Measurements from ENCODE around the gene KRTAP5-8. TPM values are rescaled to one million over a fixed set of nuclear protein-coding genes. Genes with fewer than 3 reads are reported as not detected.
A peak's percentile ranks its signal among the peaks of the same experiment; 100 is the strongest.
"Not testable (repeated sequence)": the region's sequence is repeated elsewhere in the genome, so short reads cannot be mapped to it uniquely, and the experiment has no call there.

KRTAP5-8 gene
- total RNA-seq, 1 donor from 2014 or later, result not detected

GRCh38 chr11:71562120-71562519, 24.3 kb downstream of the KRTAP5-8 start:
- no peak for TF ChIP-seq CTCF (conservative IDR thresholded peaks at IDR 0.05)
- peaks cover 2% of the 10 kb centered on the region for H3K36me3 Mint-ChIP-seq (ENCODE audit: low read depth)
- H3K27me3 Mint-ChIP-seq (ENCODE audit: low read depth), result peaks cover 12% of the 10 kb centered on the region
- peaks cover 9% of the 10 kb centered on the region for H3K4me1 Mint-ChIP-seq
- no peak for DNase-seq (ENCODE audit: low read depth, low spot score)
- no peak overlapping the region for H3K27ac Mint-ChIP-seq (ENCODE audit: unreplicated experiment)
- no peak overlapping the region for H3K4me3 Mint-ChIP-seq
- peaks cover 4% of the 10 kb centered on the region for H3K9me3 Mint-ChIP-seq

- Mint-ChIP-seq H3K4me3 (no peak overlapping the region), H3K27me3 (ENCODE audit: low read depth) (peaks cover 12% of the 10 kb centered on the region), H3K9me3 (peaks cover 2% of the 10 kb centered on the region), H3K4me1 (peaks cover 15% of the 10 kb centered on the region), H3K27ac (ENCODE audit: unreplicated experiment) (no peak overlapping the region), H3K36me3 (ENCODE audit: low read depth) (peaks cover 2% of the 10 kb centered on the region)
- TF ChIP-seq CTCF (conservative IDR thresholded peaks at IDR 0.05), result peak; percentile 57
- peak; percentile 25 for DNase-seq (ENCODE audit: low read depth, low spot score)
Measured at GRCh38 chr11:71563406-71563805, 25.6 kb downstream of the KRTAP5-8 start.

- DNase-seq (ENCODE audit: low read depth, low spot score), result no peak
- TF ChIP-seq CTCF (conservative IDR thresholded peaks at IDR 0.05), result no peak
- Mint-ChIP-seq H3K27me3 (ENCODE audit: low read depth) (peaks cover 12% of the 10 kb centered on the region), H3K27ac (ENCODE audit: unreplicated experiment) (no peak overlapping the region), H3K36me3 (ENCODE audit: low read depth) (peaks cover 2% of the 10 kb centered on the region), H3K9me3 (peaks cover 2% of the 10 kb centered on the region), H3K4me3 (no peak overlapping the region), H3K4me1 (peaks cover 15% of the 10 kb centered on the region)
Measured at GRCh38 chr11:71564430-71564829, 26.6 kb downstream of the KRTAP5-8 start.

GRCh38 chr11:71565263-71565662, 27.4 kb downstream of the KRTAP5-8 start, which contains the start of gene KRTAP5-10:
KRTAP5-10 (plus strand) TSS chr11:71565563; CDS start chr11:71565588, 25 bp downstream.
- Mint-ChIP-seq H3K4me3 (no peak within 1 kb of the TSS), H3K27ac (ENCODE audit: unreplicated experiment) (no peak within 1 kb of the TSS), H3K4me1 (peaks cover 15% of the 10 kb centered on the region), H3K9me3 (peaks cover 2% of the 10 kb centered on the region), H3K27me3 (ENCODE audit: low read depth) (peaks cover 12% of the 10 kb centered on the region), H3K36me3 (ENCODE audit: low read depth) (peaks cover 2% of the 10 kb centered on the region)
- no peak for DNase-seq (ENCODE audit: low read depth, low spot score)
- TF ChIP-seq CTCF (conservative IDR thresholded peaks at IDR 0.05), result no peak

- Mint-ChIP-seq H3K4me3 (no peak overlapping the region), H3K27me3 (ENCODE audit: low read depth) (peaks cover 12% of the 10 kb centered on the region), H3K9me3 (no peaks in the 10 kb centered on the region), H3K36me3 (ENCODE audit: low read depth) (no peaks in the 10 kb centered on the region), H3K4me1 (peaks cover 15% of the 10 kb centered on the region), H3K27ac (ENCODE audit: unreplicated experiment) (no peak overlapping the region)
- no peak for DNase-seq (ENCODE audit: low read depth, low spot score)
- TF ChIP-seq CTCF (conservative IDR thresholded peaks at IDR 0.05), result no peak
Measured at GRCh38 chr11:71566081-71566620, 28.3 kb downstream of the KRTAP5-8 start.

- Mint-ChIP-seq H3K4me1 (peaks cover 15% of the 10 kb centered on the region), H3K27me3 (ENCODE audit: low read depth) (peaks cover 12% of the 10 kb centered on the region), H3K27ac (ENCODE audit: unreplicated experiment) (peak overlapping the region; percentile 23)
- H3K36me3 Mint-ChIP-seq (ENCODE audit: low read depth); DNase-seq (ENCODE audit: low read depth, low spot score); H3K4me3 Mint-ChIP-seq; H3K9me3 Mint-ChIP-seq: not testable (repeated sequence)
Measured at GRCh38 chr11:71566626-71567599, 29.1 kb downstream of the KRTAP5-8 start.

- H3K27ac Mint-ChIP-seq (ENCODE audit: unreplicated experiment); DNase-seq (ENCODE audit: low read depth, low spot score); H3K4me3 Mint-ChIP-seq; H3K9me3 Mint-ChIP-seq; H3K36me3 Mint-ChIP-seq (ENCODE audit: low read depth); H3K27me3 Mint-ChIP-seq (ENCODE audit: low read depth): not testable (repeated sequence)
- peaks cover 15% of the 10 kb centered on the region for H3K4me1 Mint-ChIP-seq
Measured at GRCh38 chr11:71567633-71568032, 29.8 kb downstream of the KRTAP5-8 start.
